Measurements from ENCODE around the gene ABCA2. TPM values are rescaled to one million over a fixed set of nuclear protein-coding genes. Genes with fewer than 3 reads are reported as not detected.

The ABCA2 gene
- total RNA-seq, 1 experiment from 2014 or later, result 22.4 TPM

DNA sequence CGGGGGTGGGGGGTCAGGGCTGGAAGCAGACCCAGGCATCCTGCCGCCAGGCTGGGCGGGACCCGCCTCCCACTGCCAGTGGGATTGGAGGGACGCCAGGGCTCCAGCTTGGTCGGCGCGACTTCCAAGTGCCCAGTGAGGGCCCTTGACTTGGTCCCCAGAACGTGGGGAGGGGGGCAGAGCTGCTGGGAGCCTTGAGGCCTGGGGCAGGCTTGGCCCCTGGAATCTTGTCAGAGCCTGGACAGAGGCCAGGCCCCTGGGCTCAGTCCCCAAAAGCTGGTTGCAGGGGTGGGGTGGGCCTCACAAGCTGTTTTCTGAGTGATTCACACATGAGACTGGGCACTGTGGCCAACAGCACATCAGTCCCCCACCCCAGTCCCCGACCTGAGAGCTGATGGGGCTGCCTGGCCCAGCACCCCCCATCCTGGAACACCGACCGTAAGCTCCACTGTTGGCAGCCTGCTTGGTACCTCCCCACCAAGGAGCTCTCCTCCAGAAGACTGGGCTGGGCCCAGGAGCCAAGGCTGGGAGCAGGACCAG, 32.2 kb downstream of the ABCA2 start:
- no peak overlapping the region for H3K14ac ChIP-seq (ENCODE audit: insufficient read depth, low read length)
- no peak overlapping the region for H3K4me3 Mint-ChIP-seq
- peaks cover 6% of the 10 kb centered on the region for H3K23me2 ChIP-seq (ENCODE audit: insufficient read length, low read depth, low read length, poor library complexity, severe bottlenecking)
- H3K4me1 ChIP-seq (ENCODE audit: insufficient read depth, low read length), result no peaks in the 10 kb centered on the region
- H3T11ph ChIP-seq (ENCODE audit: low read length), result no peak overlapping the region
- TF ChIP-seq, protein P1, sequence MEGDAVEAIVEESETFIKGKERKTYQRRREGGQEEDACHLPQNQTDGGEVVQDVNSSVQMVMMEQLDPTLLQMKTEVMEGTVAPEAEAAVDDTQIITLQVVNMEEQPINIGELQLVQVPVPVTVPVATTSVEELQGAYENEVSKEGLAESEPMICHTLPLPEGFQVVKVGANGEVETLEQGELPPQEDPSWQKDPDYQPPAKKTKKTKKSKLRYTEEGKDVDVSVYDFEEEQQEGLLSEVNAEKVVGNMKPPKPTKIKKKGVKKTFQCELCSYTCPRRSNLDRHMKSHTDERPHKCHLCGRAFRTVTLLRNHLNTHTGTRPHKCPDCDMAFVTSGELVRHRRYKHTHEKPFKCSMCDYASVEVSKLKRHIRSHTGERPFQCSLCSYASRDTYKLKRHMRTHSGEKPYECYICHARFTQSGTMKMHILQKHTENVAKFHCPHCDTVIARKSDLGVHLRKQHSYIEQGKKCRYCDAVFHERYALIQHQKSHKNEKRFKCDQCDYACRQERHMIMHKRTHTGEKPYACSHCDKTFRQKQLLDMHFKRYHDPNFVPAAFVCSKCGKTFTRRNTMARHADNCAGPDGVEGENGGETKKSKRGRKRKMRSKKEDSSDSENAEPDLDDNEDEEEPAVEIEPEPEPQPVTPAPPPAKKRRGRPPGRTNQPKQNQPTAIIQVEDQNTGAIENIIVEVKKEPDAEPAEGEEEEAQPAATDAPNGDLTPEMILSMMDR (conservative IDR thresholded peaks at IDR 0.05), result no peak
- H3K27me3 ChIP-seq (ENCODE audit: insufficient read depth, low read length), result no peaks in the 10 kb centered on the region
- peaks cover 5 to 6% of the 10 kb centered on the region in 2 experiments; a peak in 3 of 5 replicates for H3K9me3 Mint-ChIP-seq
- H3K56ac ChIP-seq (ENCODE audit: insufficient read length, low read depth, low read length), result no peak overlapping the region
- no peak overlapping the region for H3K4me2 ChIP-seq (ENCODE audit: insufficient read depth, insufficient read length, low read length)
- H2AK5ac ChIP-seq (ENCODE audit: insufficient read length, low read length), result no peak overlapping the region
- no peak overlapping the region for H3K9ac ChIP-seq (ENCODE audit: extremely low read depth, insufficient read length, low read length)
- H3K9me3 ChIP-seq (ENCODE audit: control insufficient read depth, low read depth, low read length), result no peaks in the 10 kb centered on the region
- no peak overlapping the region for H3K4ac ChIP-seq (ENCODE audit: low read depth, low read length)
- H2BK20ac ChIP-seq (ENCODE audit: low read depth, low read length, poor library complexity, severe bottlenecking), result no peak overlapping the region
- no peak overlapping the region for H4K5ac ChIP-seq (ENCODE audit: insufficient read length, low read depth, low read length)
- no peak overlapping the region for H2BK15ac ChIP-seq (ENCODE audit: low read depth, low read length)
- H4K20me1 ChIP-seq (ENCODE audit: control insufficient read depth, insufficient read depth, insufficient read length), result no peaks in the 10 kb centered on the region
- H3K79me2 ChIP-seq (ENCODE audit: insufficient read depth, low read length), result no peaks in the 10 kb centered on the region
- no peaks in the 10 kb centered on the region for H3K79me1 ChIP-seq (ENCODE audit: insufficient read depth, low read depth, low read length, poor library complexity, severe bottlenecking)
- no peak for DNase-seq
- no peak overlapping the region for H4K8ac ChIP-seq (replicated peaks; ENCODE audit: insufficient read length, low read depth, low read length)
- H3K27ac ChIP-seq (ENCODE audit: insufficient read length, low read depth, low read length), result no peak overlapping the region
- no peak overlapping the region for H2BK12ac ChIP-seq (ENCODE audit: insufficient read length, low read depth, low read length)
- H3K27me3 Mint-ChIP-seq (ENCODE audit: low read depth), result peaks cover 14% of the 10 kb centered on the region
- H2AFZ ChIP-seq (ENCODE audit: low read length), result no peak overlapping the region
- H3K23ac ChIP-seq (ENCODE audit: insufficient read length, low read depth, low read length), result no peak overlapping the region
- WGBS (ENCODE audit: extremely low coverage, insufficient read length, low lambda C conversion rate), result no CpG with 5 or more reads among the region's 12 CpGs
- no peak overlapping the region for H3K18ac ChIP-seq (ENCODE audit: insufficient read length, low read depth, low read length)
- no peak overlapping the region for H2BK5ac ChIP-seq (ENCODE audit: insufficient read length, low read length)
- H3K4me1 Mint-ChIP-seq, result peaks cover 9 to 12% of the 10 kb centered on the region in 2 experiments
- no peak overlapping the region for H3K27ac Mint-ChIP-seq
- H3K36me3 Mint-ChIP-seq (ENCODE audit: insufficient read depth in 1 of 3, low read depth in 3 of 3), result peaks cover 0 to 8% (median 2%) of the 10 kb centered on the region in 3 experiments; a peak in 4 of 7 replicates
- no peak overlapping the region for H4K91ac ChIP-seq (ENCODE audit: insufficient read length, low read depth, low read length)
- H2BK120ac ChIP-seq (ENCODE audit: low read depth, low read length, poor library complexity, severe bottlenecking), result no peak overlapping the region

Measured in H9 (cell line).